ENCODE results near the gene ADAM15.

DNA sequence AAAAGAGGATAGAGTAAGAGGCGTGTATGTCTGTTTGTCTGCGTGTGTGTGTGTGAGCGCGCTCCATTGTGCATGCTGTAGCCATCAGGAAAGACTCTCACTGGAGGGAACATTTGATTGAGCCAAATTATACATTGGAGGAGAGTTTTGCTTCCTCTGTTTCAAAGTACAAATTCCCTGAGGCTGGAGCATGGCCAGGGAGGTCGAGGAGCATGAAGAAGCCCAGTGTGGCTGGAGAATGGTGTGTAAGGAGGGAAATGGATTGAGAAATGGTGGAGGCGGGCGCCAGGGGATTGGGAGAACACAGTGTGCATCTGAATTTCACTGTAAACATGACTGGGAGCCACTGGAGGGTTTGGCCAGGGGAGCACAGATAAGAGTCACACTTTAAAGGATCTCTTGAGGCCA, 54.5 kb downstream of the ADAM15 start:
- TF ChIP-seq, protein P1, sequence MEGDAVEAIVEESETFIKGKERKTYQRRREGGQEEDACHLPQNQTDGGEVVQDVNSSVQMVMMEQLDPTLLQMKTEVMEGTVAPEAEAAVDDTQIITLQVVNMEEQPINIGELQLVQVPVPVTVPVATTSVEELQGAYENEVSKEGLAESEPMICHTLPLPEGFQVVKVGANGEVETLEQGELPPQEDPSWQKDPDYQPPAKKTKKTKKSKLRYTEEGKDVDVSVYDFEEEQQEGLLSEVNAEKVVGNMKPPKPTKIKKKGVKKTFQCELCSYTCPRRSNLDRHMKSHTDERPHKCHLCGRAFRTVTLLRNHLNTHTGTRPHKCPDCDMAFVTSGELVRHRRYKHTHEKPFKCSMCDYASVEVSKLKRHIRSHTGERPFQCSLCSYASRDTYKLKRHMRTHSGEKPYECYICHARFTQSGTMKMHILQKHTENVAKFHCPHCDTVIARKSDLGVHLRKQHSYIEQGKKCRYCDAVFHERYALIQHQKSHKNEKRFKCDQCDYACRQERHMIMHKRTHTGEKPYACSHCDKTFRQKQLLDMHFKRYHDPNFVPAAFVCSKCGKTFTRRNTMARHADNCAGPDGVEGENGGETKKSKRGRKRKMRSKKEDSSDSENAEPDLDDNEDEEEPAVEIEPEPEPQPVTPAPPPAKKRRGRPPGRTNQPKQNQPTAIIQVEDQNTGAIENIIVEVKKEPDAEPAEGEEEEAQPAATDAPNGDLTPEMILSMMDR (IDR thresholded peaks at IDR 0.05) = no peak
- peak; percentile 60 for TF ChIP-seq POLR2A (IDR thresholded peaks at IDR 0.05)

All from right lobe of liver (tissue), 4 donors.